GM19397 (cell line): ENCODE results near the gene WDR49.
"Not testable (repeated sequence)": the region's sequence is repeated elsewhere in the genome, so short reads cannot be mapped to it uniquely, and the experiment has no call there.

Experiments used
- ATAC-seq: cut with Tn5 transposase; IDR thresholded peaks from one replicate; pipeline ENCODE4 v1.9.1; 2021; ENCODE audit warnings: mild to moderate bottlenecking, moderate library complexity; ENCODE audit not compliant: unreplicated experiment

Gene WDR49

GRCh38 chr3:167615030-167615429 lies 38.7 kb downstream of the WDR49 start:
- no peak for ATAC-seq

- not testable (repeated sequence) for ATAC-seq
Observed at GRCh38 chr3:167614196-167614595, 39.5 kb downstream of the WDR49 start.

GRCh38 chr3:167611718-167612117 lies 42.0 kb downstream of the WDR49 start:
- no peak for ATAC-seq

GRCh38 chr3:167609156-167609555 lies 44.6 kb downstream of the WDR49 start:
- ATAC-seq: no peak

GRCh38 chr3:167606836-167607235 lies 46.9 kb downstream of the WDR49 start:
- ATAC-seq: no peak

- ATAC-seq: no peak
Observed at GRCh38 chr3:167605871-167606270, 47.9 kb downstream of the WDR49 start.

GRCh38 chr3:167602041-167602440 lies 51.7 kb downstream of the WDR49 start:
- no peak for ATAC-seq

- ATAC-seq: no peak
Observed at GRCh38 chr3:167587651-167588050, 66.1 kb downstream of the WDR49 start.

GRCh38 chr3:167575000-167575600 lies 78.6 kb downstream of the WDR49 start:
- no peak for ATAC-seq

GRCh38 chr3:167572991-167573390 lies 80.8 kb downstream of the WDR49 start:
- no peak for ATAC-seq

- ATAC-seq: no peak
Observed at GRCh38 chr3:167568634-167569033, 85.1 kb downstream of the WDR49 start.

- no peak for ATAC-seq
Observed at GRCh38 chr3:167565489-167565888, 88.3 kb downstream of the WDR49 start.

- no peak for ATAC-seq
Observed at GRCh38 chr3:167564612-167565011, 89.1 kb downstream of the WDR49 start.

- ATAC-seq: no peak
Observed at GRCh38 chr3:167559924-167560323, 93.8 kb downstream of the WDR49 start.

GRCh38 chr3:167554898-167555297 lies 98.8 kb downstream of the WDR49 start:
- no peak for ATAC-seq

GRCh38 chr3:167538081-167538480 lies 115.7 kb downstream of the WDR49 start:
- no peak for ATAC-seq

GRCh38 chr3:167521006-167521355 lies 132.8 kb downstream of the WDR49 start:
- no peak for ATAC-seq

- no peak for ATAC-seq
Observed at GRCh38 chr3:167520266-167521005, 133.3 kb downstream of the WDR49 start.

GRCh38 chr3:167507954-167508353 lies 145.8 kb downstream of the WDR49 start:
- no peak for ATAC-seq

- no peak for ATAC-seq
Observed at GRCh38 chr3:167502401-167502800, 151.3 kb downstream of the WDR49 start.

- no peak for ATAC-seq
Observed at GRCh38 chr3:167501941-167502340, 151.8 kb downstream of the WDR49 start.

- ATAC-seq: no peak
Observed at GRCh38 chr3:167497903-167498302, 155.8 kb downstream of the WDR49 start.

GRCh38 chr3:167493244-167493643 lies 160.5 kb downstream of the WDR49 start:
- no peak for ATAC-seq
